Heart left ventricle (tissue), 13 donors: ENCODE data around the gene NOL7.

ENCODE experiments used
- CTCF ChIP-seq, 12 donors: fragments of 200-600 bp; sonication (generic) in 4 of 12; IDR thresholded peaks; one replicate each; pipeline versions ENCODE4 v1.5.0 to v1.8.0; 2018 to 2022; ENCODE audit warnings: antibody characterized with exemption in 12 of 12, mild to moderate bottlenecking in 5 of 12
- POLR2A ChIP-seq, 2 donors: fragments of 450-650 bp; IDR thresholded peaks; one replicate each; pipeline ENCODE4 v1.6.1; 2017; ENCODE audit warnings: antibody characterized with exemption in 2 of 2, mild to moderate bottlenecking in 2 of 2, moderate library complexity in 2 of 2
- donor health status: ischemic (EF 13 %, LVEDD 7.1; RV severe dilation, severe dysfunction).
- donor health status: DM: no; HTN: yes; CAD: no.
- donor health status: DM: no; HTN: no; CAD: no.
- donor health status: ischemic (EF 25% LVEDD 6.9; RV normal size, moderate dysfunction).
- donor health status: ischemic (EF 25% LVEDD 5.7; RV mildly dilated, moderate dysfunction).
- donor health status: ischemic (EF 35%, LVEDD 5.7; RV mildly dilated, moderate dysfunction).
- donor health status: nonischemic (EF 11% LVEDD 7.7; RV severe dilation, severe dysfunction).
- donor health status: DM: yes; HTN: yes; CAD: no.
- donor health status: PGD.
- donor health status: ischemic (EF 29% LVEDD 5.4; RV normal size, mild dysfunction).
- donor health status: nonischemic (EF 23%, LVEDD 6.1; RV moderate dilation, normal function).

GRCh38 chr6:13649393-13649792, 34.3 kb downstream of the NOL7 start:
- TF ChIP-seq CTCF (IDR thresholded peaks at IDR 0.05) (no peak), POLR2A (IDR thresholded peaks at IDR 0.05) (no peak)
